Endothelial cell of umbilical vein (primary cell): Measurements from ENCODE around the gene SVEP1. TPM values are rescaled to one million over a fixed set of nuclear protein-coding genes. Genes with fewer than 3 reads are reported as not detected.

Experiments used
- BruUV-seq: library from RNA; stranded (reverse); fragments of 400-500 nt; replicated peaks from 2 replicates; lab custom pipeline; 2021; lab: Mats Ljungman, UMichigan
- CTCF ChIA-PET: fragments of 300-600, 350-600 bp; sonication (Branson Sonifier 250); formaldehyde crosslinking; loops from one replicate; lab custom pipeline; 2021; ENCODE audit warnings: antibody characterized with exemption, inconsistent platforms; lab: Charles Lee
- POLR2A ChIA-PET: fragments of 300-600, 350-600 bp; sonication (Branson Sonifier 250); formaldehyde crosslinking; loops from one replicate; lab custom pipeline; 2021; ENCODE audit warnings: antibody characterized with exemption, inconsistent platforms; lab: Charles Lee
- DNase-seq: peaks from one replicate; pipeline ENCODE4 v3.0.0-alpha.2; 2011; ENCODE audit warnings: low read depth, low spot score
- FAIRE-seq: peaks from 2 replicates; lab custom pipeline; 2011; peaks lifted over from hg19 to GRCh38; lab: Jason Lieb, UNC
- H2AFZ ChIP-seq: 2 replicates; pipeline ENCODE4 v1.6.0; 2012; ENCODE audit warnings: low read depth, low read length, control low read depth, inconsistent platforms
- H3K27ac ChIP-seq: 2 replicates; pipeline ENCODE4 v1.5.1; 2011; ENCODE audit warnings: low read depth, mild to moderate bottlenecking, control low read depth, low read length, moderate library complexity; ENCODE audit not compliant: insufficient read depth
- H3K27me3 ChIP-seq, 2 experiments: 2 replicates each; pipeline versions ENCODE4 v1.6.0 to v1.6.1; 2011; ENCODE audit warnings: low read length in 2 of 2, mixed read lengths in 1 of 2; ENCODE audit not compliant: control insufficient read depth in 2 of 2, insufficient read depth in 2 of 2
- H3K36me3 ChIP-seq, 2 experiments: 2 replicates in 1 of 2; 3 replicates in 1 of 2; pipeline ENCODE4 v1.5.1; 2011; ENCODE audit warnings: low read length in 2 of 2, mild to moderate bottlenecking in 1 of 2, moderate library complexity in 1 of 2; ENCODE audit not compliant: control insufficient read depth in 2 of 2, insufficient read depth in 2 of 2; ENCODE audit errors: extremely low read depth in 1 of 2
- H3K4me1 ChIP-seq: 3 replicates; pipeline ENCODE4 v1.5.1; 2011; ENCODE audit warnings: mild to moderate bottlenecking, low read length; ENCODE audit not compliant: control insufficient read depth, insufficient read depth; ENCODE audit errors: extremely low read depth
- H3K4me2 ChIP-seq: 2 replicates; pipeline ENCODE4 v1.6.1; 2011; ENCODE audit warnings: low read length, control low read depth, mixed read lengths; ENCODE audit not compliant: insufficient read depth
- H3K4me3 ChIP-seq, 3 experiments: fragments of 200-600 bp in 1 of 3; sonication (generic), shearing (Covaris generic) in 1 of 3; replicated peaks in 1 of 3; 2 replicates each; pipeline ENCODE4 v1.5.1; 2011 to 2016; ENCODE audit warnings: control low read depth in 3 of 3, low read length in 3 of 3, mild to moderate bottlenecking in 2 of 3, inconsistent platforms in 1 of 3, low read depth in 1 of 3, moderate library complexity in 1 of 3; ENCODE audit not compliant: insufficient read depth in 1 of 3
- H3K79me2 ChIP-seq: 2 replicates; pipeline ENCODE4 v1.6.0; 2012; ENCODE audit warnings: low read length, inconsistent platforms; ENCODE audit not compliant: control insufficient read depth, insufficient read depth
- H3K9ac ChIP-seq: replicated peaks from 2 replicates; pipeline ENCODE3; 2011; ENCODE audit warnings: low read length, control low read depth; ENCODE audit not compliant: insufficient read depth; ENCODE audit errors: extremely low read depth
- H3K9me1 ChIP-seq: replicated peaks from 3 replicates; pipeline ENCODE4 v1.6.0; 2011; ENCODE audit warnings: mild to moderate bottlenecking, low read length; ENCODE audit not compliant: control insufficient read depth, insufficient read depth; ENCODE audit errors: extremely low read depth
- H3K9me3 ChIP-seq: replicated peaks from 2 replicates; pipeline ENCODE4 v1.5.1; 2012; ENCODE audit warnings: low read length, inconsistent platforms; ENCODE audit not compliant: control insufficient read depth, insufficient read depth
- H4K20me1 ChIP-seq: replicated peaks from 2 replicates; pipeline ENCODE3; 2011; ENCODE audit warnings: mild to moderate bottlenecking, low read length; ENCODE audit not compliant: control insufficient read depth, insufficient read depth; ENCODE audit errors: extremely low read depth
- EZH2 ChIP-seq: IDR thresholded peaks from 2 replicates; pipeline ENCODE4 v1.6.1; 2012; ENCODE audit warnings: borderline replicate concordance, low read depth, mild to moderate bottlenecking, moderate library complexity, low read length, inconsistent platforms; ENCODE audit not compliant: severe bottlenecking
- FOS ChIP-seq: IDR thresholded peaks from 2 replicates; pipeline ENCODE4 v1.6.1; 2011; ENCODE audit warnings: mild to moderate bottlenecking, low read length, moderate library complexity, borderline replicate concordance; ENCODE audit not compliant: insufficient read depth
- GATA2 ChIP-seq: IDR thresholded peaks from 2 replicates; pipeline ENCODE4 v1.7.0; 2011; ENCODE audit warnings: low read depth, mild to moderate bottlenecking, moderate library complexity, mixed read lengths, low read length; ENCODE audit not compliant: insufficient read length, insufficient read depth
- JUN ChIP-seq: IDR thresholded peaks from 2 replicates; pipeline ENCODE4 v1.6.1; 2011; ENCODE audit warnings: borderline replicate concordance, low read depth; ENCODE audit not compliant: insufficient read length, insufficient read depth
- MYC ChIP-seq: IDR thresholded peaks from one replicate; pipeline ENCODE4 v1.6.1; 2011; ENCODE audit warnings: mild to moderate bottlenecking, low read depth, low read length
- POLR2A ChIP-seq: IDR thresholded peaks from 2 replicates; pipeline ENCODE4 v1.6.1; 2012; ENCODE audit warnings: low read depth, mild to moderate bottlenecking, control low read depth, low read length
- POLR2AphosphoS5 ChIP-seq: IDR thresholded peaks from 2 replicates; pipeline ENCODE4 v1.6.1; 2012; ENCODE audit warnings: low read depth, mild to moderate bottlenecking, control low read depth, low read length, moderate library complexity; ENCODE audit not compliant: insufficient read depth
- dilution Hi-C: fragments of 300-500 bp; cut with MboI; formaldehyde crosslinking; loops from one replicate; pipeline ENCODE4 v1.15.0; 2019; ENCODE audit warnings: low sequenced_read_pairs; ENCODE audit not compliant: extremely low pct_ligation_motif_present
- intact Hi-C: fragments of 100-400 bp; cut with micrococcal nuclease; formaldehyde crosslinking; loops from one replicate; pipeline ENCODE4 v1.10.0; 2022
- polyA plus RNA-seq, 4 experiments: library from polyadenylated mRNA; depleted of rRNA in 3 of 4; stranded (reverse) in 3 of 4; unstranded in 1 of 4; fragments of >200 nt; gene quantifications; 2 replicates each; pipeline versions ENCODE4 v1.2.1 to v1.2.3, GENCODE V29; 2011 to 2012; ENCODE audit warnings: missing spikeins in 1 of 4
- total RNA-seq: library from RNA; stranded (reverse); gene quantifications from 2 replicates; pipeline ENCODE4 v1.2.3, GENCODE V29; 2021
- TF ChIP-seq, protein P1 (sequence below): IDR thresholded peaks from 2 replicates; pipeline ENCODE4 v1.6.1; 2011; ENCODE audit not compliant: insufficient read depth, insufficient read length
- TF ChIP-seq, protein P2 (sequence below), 2 donors: IDR thresholded peaks; 1 replicate in 1 of 2; 2 replicates in 1 of 2; pipeline ENCODE4 v1.5.1; 2011; ENCODE audit warnings: low read length in 2 of 2, mild to moderate bottlenecking in 2 of 2, moderate library complexity in 2 of 2, control low read depth in 1 of 2, inconsistent platforms in 1 of 2, low read depth in 1 of 2; ENCODE audit not compliant: insufficient read depth in 1 of 2; ENCODE audit errors: extremely low read depth in 1 of 2

The SVEP1 gene
- total and polyA plus RNA-seq, 2 donors (not counting 3 experiments of a cell fraction or from before 2014, with no cell fraction given) = 0.04 to 0.29 TPM

DNA sequence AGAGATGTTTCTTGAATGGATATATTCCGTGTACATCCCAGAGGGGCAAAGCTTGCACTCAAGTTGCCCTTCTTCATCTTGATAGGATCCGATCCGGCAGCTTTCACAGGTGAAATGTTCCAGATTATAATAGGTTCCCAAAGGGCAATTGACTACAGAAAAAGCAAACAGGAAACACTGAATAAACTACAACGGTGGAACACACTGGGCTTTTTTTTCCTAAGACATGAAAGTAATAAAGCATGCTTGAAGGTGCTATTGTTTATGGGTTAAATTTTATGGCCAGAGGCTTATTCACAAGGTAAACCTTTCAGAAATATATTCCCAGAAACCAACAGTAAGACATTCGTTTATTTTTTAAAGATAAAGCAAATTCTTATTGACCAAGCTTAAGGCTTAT lies 110.6 kb downstream of the SVEP1 start:
- H3K4me3 ChIP-seq = no peak overlapping the region
- H3K36me3 ChIP-seq = no peaks in the 10 kb centered on the region
- no peak for DNase-seq
- no peaks in the 10 kb centered on the region for H3K9me3 ChIP-seq
- ChIA-PET POLR2A (no interaction called here), CTCF (no interaction called here)
- no peaks in the 10 kb centered on the region for H3K79me2 ChIP-seq
- BruUV-seq = no TSS peak
- no peaks in the 10 kb centered on the region for H3K4me1 ChIP-seq
- no peak overlapping the region for H3K9ac ChIP-seq
- no peak overlapping the region for H3K4me2 ChIP-seq
- no peaks in the 10 kb centered on the region for H3K9me1 ChIP-seq
- no peaks in the 10 kb centered on the region for H3K27me3 ChIP-seq
- H2AFZ ChIP-seq = no peak overlapping the region
- H4K20me1 ChIP-seq = no peaks in the 10 kb centered on the region
- H3K27ac ChIP-seq = no peak overlapping the region
- TF ChIP-seq JUN (no peak), EZH2 (no peak), POLR2AphosphoS5 (no peak)
- TF ChIP-seq, protein P1, sequence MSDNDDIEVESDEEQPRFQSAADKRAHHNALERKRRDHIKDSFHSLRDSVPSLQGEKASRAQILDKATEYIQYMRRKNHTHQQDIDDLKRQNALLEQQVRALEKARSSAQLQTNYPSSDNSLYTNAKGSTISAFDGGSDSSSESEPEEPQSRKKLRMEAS = no peak
- dilution Hi-C loops (no loop called here), intact Hi-C loops (no loop called here)
- no peak for FAIRE-seq

DNA sequence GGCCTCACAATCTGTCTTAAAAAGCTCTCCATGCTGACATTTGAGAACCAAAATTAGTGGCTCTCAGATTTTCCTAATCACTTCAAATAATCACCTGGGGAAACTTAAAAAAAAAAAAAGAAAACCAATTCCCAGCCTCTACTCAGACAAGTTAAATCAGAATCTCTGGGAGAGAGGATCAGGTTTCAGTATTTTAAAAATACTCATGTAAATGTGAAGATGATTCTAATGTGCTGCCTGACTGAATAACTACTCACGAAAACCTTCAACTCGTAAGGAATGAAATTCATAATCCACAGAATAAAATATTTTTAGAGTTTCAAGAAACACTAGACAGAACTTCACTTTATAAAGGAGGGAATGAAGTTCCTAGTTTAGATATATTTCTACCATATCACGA lies 114.4 kb downstream of the SVEP1 start:
- Histone ChIP-seq H3K4me1 (no peaks in the 10 kb centered on the region), H3K4me2 (no peak overlapping the region), H3K27me3 (no peaks in the 10 kb centered on the region), H3K9me1 (no peaks in the 10 kb centered on the region), H3K9ac (no peak overlapping the region), H2AFZ (no peak overlapping the region), H3K36me3 (no peaks in the 10 kb centered on the region), H4K20me1 (no peaks in the 10 kb centered on the region), H3K79me2 (no peaks in the 10 kb centered on the region), H3K9me3 (no peaks in the 10 kb centered on the region), H3K4me3 (no peak overlapping the region), H3K27ac (no peak overlapping the region)
- intact Hi-C loops = no loop called here
- TF ChIP-seq FOS = no peak
- no peak for TF ChIP-seq MYC
- TF ChIP-seq POLR2A = no peak
- no peak for TF ChIP-seq EZH2
- TF ChIP-seq, protein P2, sequence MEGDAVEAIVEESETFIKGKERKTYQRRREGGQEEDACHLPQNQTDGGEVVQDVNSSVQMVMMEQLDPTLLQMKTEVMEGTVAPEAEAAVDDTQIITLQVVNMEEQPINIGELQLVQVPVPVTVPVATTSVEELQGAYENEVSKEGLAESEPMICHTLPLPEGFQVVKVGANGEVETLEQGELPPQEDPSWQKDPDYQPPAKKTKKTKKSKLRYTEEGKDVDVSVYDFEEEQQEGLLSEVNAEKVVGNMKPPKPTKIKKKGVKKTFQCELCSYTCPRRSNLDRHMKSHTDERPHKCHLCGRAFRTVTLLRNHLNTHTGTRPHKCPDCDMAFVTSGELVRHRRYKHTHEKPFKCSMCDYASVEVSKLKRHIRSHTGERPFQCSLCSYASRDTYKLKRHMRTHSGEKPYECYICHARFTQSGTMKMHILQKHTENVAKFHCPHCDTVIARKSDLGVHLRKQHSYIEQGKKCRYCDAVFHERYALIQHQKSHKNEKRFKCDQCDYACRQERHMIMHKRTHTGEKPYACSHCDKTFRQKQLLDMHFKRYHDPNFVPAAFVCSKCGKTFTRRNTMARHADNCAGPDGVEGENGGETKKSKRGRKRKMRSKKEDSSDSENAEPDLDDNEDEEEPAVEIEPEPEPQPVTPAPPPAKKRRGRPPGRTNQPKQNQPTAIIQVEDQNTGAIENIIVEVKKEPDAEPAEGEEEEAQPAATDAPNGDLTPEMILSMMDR (IDR thresholded peaks at IDR 0.05; ENCODE audit: extremely low read depth in 1 of 2, insufficient read depth in 1 of 2, low read depth in 1 of 2, low read length in 2 of 2) = no peak
- TF ChIP-seq JUN = no peak
- no peak for TF ChIP-seq GATA2
- TF ChIP-seq, protein P1 = no peak
- no peak for TF ChIP-seq POLR2AphosphoS5
- FAIRE-seq (no peak), DNase-seq (no peak)
- no TSS peak for BruUV-seq
- ChIA-PET CTCF (interaction anchor here (1.2 to 1.5 kb wide), 2 partner anchors 13 to 158 kb away, joined by 3 read pairs; no protein-coding TSS in a partner anchor), POLR2A (no interaction called here)
- dilution Hi-C loops = no loop called here
